Hair follicle dermal papilla cell (primary cell): Measurements from ENCODE around the gene GOLGA8H. TPM values are rescaled to one million over a fixed set of nuclear protein-coding genes. Genes with fewer than 3 reads are reported as not detected.

Experiments used
- small RNA-seq: library from RNA; depleted of rRNA; stranded (forward); fragments of <200 nt; gene quantifications from one replicate; pipeline ENCODE3, GENCODE V24; 2012
- total RNA-seq: library from RNA; depleted of rRNA; stranded (reverse); fragments of >200 nt; gene quantifications from 2 replicates; pipeline ENCODE4 v1.2.3, GENCODE V29; 2012

The GOLGA8H gene, protein sequence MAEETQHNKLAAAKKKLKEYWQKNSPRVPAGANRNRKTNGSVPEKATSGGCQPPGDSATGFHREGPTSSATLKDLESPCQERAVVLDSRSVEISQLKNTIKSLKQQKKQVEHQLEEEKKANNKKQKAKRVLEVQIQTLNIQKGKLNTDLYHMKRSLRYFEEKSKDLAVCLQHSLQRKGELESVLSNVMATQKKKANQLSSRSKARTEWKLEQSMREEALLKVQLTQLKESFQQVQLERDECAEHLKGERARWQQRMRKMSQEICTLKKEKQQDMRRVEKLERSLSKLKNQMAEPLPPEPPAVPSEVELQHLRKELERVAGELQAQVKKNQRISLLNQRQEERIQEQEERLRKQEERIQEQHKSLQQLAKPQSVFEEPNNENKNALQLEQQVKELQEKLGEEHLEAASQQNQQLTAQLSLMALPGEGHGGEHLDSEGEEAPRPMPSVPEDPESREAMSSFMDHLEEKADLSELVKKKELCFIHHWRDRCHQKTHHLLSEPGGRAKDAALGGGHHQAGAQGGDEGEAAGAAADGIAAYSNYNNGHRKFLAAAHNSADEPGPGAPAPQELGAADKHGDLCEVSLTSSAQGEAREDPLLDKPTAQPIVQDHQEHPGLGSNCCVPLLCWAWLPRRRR
- total RNA-seq: 0.65 and 0.85 TPM in 2 replicates

DNA sequence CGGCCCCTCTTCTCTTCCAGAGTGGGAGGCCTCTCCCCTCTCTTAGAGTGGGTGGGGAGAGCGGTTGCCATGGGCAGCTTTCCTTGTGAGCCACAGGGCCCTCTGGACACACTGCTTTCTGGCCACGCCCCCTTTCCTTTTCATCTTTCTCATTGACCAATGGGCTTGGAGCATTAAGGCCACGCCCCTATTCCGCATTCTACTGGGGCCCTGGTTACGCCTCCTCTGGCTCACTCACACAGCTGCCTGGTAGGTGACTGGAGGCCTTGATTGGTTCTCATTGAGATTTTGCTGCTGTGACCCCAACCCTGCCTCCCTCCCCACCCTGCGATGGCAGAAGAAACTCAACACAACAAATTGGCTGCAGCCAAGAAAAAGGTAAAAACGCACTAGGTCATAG lies at the start of gene GOLGA8H:
Gene GOLGA8H, plus strand, starts transcription at position 233 of the 400 bp plus-strand sequence. Its CDS starts 98 bp downstream, at position 331.

DNA sequence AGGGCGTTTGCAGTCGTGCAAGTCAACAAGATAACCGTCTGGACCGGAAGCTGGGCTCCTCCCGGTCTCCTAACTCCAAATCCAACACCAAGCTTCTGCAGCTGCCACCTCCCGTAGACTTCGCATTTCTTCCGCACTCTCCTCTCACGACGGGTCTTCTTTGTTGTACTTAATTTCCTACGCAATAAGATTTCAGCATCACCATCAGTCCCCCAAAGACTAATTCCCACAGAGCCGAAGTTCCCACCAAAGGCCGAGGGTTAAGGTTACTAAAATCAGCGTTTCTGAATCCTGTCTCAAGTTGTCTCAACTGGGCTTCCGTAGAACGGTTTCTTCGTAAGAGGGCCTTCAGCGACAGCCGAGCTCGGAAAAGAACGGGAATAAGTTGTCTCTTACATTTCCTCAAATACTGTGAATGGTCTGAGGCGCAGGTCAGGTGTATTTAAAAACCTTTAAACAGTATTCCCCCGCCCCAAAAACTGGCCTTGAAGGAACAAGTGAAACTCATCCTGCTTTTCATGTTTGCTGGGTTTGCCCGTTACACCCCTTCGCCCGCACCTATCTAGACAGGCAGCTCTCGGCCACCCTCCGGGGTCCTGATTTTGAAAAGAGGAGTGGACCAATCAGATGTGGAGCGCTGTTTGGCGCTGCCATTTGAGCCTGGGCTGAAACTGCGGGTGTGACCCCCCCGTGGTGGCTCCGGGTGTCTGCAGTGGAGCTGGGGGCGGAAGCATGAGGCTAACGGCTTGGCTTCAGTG lies 21.8 kb downstream of the GOLGA8H start, which contains the start of gene ARHGAP11B:
Gene ARHGAP11B, plus strand, starts transcription at position 693 of the 758 bp plus-strand sequence.

Small RNAs within 50 kb of the gene (small RNA-seq; reads per million reads assigned to genes)
- gene RF00096 (not detected), gene RN7SL628P (not detected), gene RN7SL796P (not detected)

Other genes starting within 250 kb of the GOLGA8H start
- gene CHRFAM7A, start 210.5 kb upstream of the GOLGA8H start, total RNA-seq: 0.32 and 2.2 TPM in 2 replicates
- gene GOLGA8R, start 189.8 kb upstream of the GOLGA8H start, total RNA-seq: 1.8 and 4.0 TPM in 2 replicates
- gene GOLGA8Q, start 52.0 kb upstream of the GOLGA8H start, total RNA-seq: 0.49 and 1.1 TPM in 2 replicates